H1 (cell line): ENCODE results near the gene TTLL5. TPM values are rescaled to one million over a fixed set of nuclear protein-coding genes. Genes with fewer than 3 reads are reported as not detected.

Experiments
- CREB1 ChIP-seq: IDR thresholded peaks from 2 replicates; pipeline ENCODE4 v1.6.1; 2012; ENCODE audit warnings: inconsistent platforms
- FOSL1 ChIP-seq: IDR thresholded peaks from 2 replicates; pipeline ENCODE4 v1.6.1; 2011; ENCODE audit warnings: mild to moderate bottlenecking, low read depth, low read length, moderate library complexity; ENCODE audit not compliant: insufficient read depth
- KDM1A ChIP-seq: fragments of 200-600, 300-600 bp; sonication (generic); IDR thresholded peaks from 2 replicates; pipeline ENCODE4 v1.7.1; 2016; ENCODE audit warnings: mild to moderate bottlenecking, low read length, borderline replicate concordance
- RAD21 ChIP-seq, 2 experiments: IDR thresholded peaks in 1 of 2; conservative IDR thresholded peaks in 1 of 2; 2 replicates each; pipeline ENCODE4 v1.6.1; 2011; ENCODE audit warnings: low read depth in 2 of 2, low read length in 2 of 2, improper control_type of control experiment in 1 of 2, inconsistent platforms in 1 of 2, mild to moderate bottlenecking in 1 of 2, moderate library complexity in 1 of 2
- RNF2 ChIP-seq: fragments of 200-900, 300-1000 bp; sonication (generic); IDR thresholded peaks from 2 replicates; pipeline ENCODE4 v1.7.1; 2016; ENCODE audit warnings: borderline replicate concordance, low read depth, mild to moderate bottlenecking, antibody characterized with exemption, low read length; ENCODE audit not compliant: poor library complexity, severe bottlenecking; ENCODE audit errors: missing control alignments
- polyA plus RNA-seq, 7 experiments: library from polyadenylated mRNA; depleted of rRNA in 3 of 7; stranded (reverse) in 5 of 7; unstranded in 2 of 7; fragments of >200 nt in 5 of 7; fragments of 200-250 nt in 2 of 7; gene quantifications; 1 replicate in 5 of 7; 2 replicates in 1 of 7; 4 replicates in 1 of 7; pipeline versions ENCODE4 v1.2.1 to v1.2.3, GENCODE V29; 2011 to 2013; ENCODE audit warnings: missing spikeins in 2 of 7, mixed read lengths in 2 of 7
- total RNA-seq: library from RNA; stranded (reverse); fragmentation: NEBNext Ultra II Directional; extraction: Animal tissue kit (Norgen Biotek cat#: 25700); gene quantifications from 2 replicates; pipeline ENCODE4 v1.2.1, GENCODE V29; 2021
- TF ChIP-seq, protein P1 (sequence below): IDR thresholded peaks from 2 replicates; pipeline ENCODE4 v1.6.1; 2012; ENCODE audit warnings: low read length, inconsistent platforms
- TF ChIP-seq, protein P2 (sequence below): fragments of 300-600 bp; sonication (generic); IDR thresholded peaks from 2 replicates; pipeline ENCODE4 v1.7.1; 2012; ENCODE audit warnings: low read length, moderate library complexity, mild to moderate bottlenecking, inconsistent platforms; ENCODE audit not compliant: insufficient replicate concordance

Gene TTLL5
- total and polyA plus RNA-seq, 2 of the 8 experiments (the other 6 are each of a cell fraction or from before 2014, with no cell fraction given), result 16.1 to 45.9 TPM

DNA sequence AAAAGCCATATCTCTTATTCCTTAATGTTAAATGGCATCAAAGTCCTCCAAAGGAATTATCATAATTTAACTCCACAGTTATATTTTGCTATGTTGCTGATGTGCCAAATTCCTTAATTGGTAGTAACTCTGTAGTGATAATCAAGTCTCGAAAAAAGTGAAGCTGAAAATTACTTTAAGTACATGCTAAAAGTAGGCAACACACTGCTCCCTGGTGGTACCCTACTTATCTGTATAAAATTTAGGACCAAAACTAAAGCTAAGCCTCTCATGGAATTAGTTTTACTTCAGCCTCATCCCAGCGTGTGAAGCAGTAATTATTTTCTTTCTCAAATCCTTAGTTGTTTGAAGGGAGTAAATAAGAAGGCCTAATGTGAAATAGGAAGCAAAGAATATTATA lies 132.8 kb downstream of the TTLL5 start (continued):
- TF ChIP-seq, protein P1, sequence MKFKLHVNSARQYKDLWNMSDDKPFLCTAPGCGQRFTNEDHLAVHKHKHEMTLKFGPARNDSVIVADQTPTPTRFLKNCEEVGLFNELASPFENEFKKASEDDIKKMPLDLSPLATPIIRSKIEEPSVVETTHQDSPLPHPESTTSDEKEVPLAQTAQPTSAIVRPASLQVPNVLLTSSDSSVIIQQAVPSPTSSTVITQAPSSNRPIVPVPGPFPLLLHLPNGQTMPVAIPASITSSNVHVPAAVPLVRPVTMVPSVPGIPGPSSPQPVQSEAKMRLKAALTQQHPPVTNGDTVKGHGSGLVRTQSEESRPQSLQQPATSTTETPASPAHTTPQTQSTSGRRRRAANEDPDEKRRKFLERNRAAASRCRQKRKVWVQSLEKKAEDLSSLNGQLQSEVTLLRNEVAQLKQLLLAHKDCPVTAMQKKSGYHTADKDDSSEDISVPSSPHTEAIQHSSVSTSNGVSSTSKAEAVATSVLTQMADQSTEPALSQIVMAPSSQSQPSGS, result no peak
- no peak for TF ChIP-seq CREB1
- TF ChIP-seq, protein P2, sequence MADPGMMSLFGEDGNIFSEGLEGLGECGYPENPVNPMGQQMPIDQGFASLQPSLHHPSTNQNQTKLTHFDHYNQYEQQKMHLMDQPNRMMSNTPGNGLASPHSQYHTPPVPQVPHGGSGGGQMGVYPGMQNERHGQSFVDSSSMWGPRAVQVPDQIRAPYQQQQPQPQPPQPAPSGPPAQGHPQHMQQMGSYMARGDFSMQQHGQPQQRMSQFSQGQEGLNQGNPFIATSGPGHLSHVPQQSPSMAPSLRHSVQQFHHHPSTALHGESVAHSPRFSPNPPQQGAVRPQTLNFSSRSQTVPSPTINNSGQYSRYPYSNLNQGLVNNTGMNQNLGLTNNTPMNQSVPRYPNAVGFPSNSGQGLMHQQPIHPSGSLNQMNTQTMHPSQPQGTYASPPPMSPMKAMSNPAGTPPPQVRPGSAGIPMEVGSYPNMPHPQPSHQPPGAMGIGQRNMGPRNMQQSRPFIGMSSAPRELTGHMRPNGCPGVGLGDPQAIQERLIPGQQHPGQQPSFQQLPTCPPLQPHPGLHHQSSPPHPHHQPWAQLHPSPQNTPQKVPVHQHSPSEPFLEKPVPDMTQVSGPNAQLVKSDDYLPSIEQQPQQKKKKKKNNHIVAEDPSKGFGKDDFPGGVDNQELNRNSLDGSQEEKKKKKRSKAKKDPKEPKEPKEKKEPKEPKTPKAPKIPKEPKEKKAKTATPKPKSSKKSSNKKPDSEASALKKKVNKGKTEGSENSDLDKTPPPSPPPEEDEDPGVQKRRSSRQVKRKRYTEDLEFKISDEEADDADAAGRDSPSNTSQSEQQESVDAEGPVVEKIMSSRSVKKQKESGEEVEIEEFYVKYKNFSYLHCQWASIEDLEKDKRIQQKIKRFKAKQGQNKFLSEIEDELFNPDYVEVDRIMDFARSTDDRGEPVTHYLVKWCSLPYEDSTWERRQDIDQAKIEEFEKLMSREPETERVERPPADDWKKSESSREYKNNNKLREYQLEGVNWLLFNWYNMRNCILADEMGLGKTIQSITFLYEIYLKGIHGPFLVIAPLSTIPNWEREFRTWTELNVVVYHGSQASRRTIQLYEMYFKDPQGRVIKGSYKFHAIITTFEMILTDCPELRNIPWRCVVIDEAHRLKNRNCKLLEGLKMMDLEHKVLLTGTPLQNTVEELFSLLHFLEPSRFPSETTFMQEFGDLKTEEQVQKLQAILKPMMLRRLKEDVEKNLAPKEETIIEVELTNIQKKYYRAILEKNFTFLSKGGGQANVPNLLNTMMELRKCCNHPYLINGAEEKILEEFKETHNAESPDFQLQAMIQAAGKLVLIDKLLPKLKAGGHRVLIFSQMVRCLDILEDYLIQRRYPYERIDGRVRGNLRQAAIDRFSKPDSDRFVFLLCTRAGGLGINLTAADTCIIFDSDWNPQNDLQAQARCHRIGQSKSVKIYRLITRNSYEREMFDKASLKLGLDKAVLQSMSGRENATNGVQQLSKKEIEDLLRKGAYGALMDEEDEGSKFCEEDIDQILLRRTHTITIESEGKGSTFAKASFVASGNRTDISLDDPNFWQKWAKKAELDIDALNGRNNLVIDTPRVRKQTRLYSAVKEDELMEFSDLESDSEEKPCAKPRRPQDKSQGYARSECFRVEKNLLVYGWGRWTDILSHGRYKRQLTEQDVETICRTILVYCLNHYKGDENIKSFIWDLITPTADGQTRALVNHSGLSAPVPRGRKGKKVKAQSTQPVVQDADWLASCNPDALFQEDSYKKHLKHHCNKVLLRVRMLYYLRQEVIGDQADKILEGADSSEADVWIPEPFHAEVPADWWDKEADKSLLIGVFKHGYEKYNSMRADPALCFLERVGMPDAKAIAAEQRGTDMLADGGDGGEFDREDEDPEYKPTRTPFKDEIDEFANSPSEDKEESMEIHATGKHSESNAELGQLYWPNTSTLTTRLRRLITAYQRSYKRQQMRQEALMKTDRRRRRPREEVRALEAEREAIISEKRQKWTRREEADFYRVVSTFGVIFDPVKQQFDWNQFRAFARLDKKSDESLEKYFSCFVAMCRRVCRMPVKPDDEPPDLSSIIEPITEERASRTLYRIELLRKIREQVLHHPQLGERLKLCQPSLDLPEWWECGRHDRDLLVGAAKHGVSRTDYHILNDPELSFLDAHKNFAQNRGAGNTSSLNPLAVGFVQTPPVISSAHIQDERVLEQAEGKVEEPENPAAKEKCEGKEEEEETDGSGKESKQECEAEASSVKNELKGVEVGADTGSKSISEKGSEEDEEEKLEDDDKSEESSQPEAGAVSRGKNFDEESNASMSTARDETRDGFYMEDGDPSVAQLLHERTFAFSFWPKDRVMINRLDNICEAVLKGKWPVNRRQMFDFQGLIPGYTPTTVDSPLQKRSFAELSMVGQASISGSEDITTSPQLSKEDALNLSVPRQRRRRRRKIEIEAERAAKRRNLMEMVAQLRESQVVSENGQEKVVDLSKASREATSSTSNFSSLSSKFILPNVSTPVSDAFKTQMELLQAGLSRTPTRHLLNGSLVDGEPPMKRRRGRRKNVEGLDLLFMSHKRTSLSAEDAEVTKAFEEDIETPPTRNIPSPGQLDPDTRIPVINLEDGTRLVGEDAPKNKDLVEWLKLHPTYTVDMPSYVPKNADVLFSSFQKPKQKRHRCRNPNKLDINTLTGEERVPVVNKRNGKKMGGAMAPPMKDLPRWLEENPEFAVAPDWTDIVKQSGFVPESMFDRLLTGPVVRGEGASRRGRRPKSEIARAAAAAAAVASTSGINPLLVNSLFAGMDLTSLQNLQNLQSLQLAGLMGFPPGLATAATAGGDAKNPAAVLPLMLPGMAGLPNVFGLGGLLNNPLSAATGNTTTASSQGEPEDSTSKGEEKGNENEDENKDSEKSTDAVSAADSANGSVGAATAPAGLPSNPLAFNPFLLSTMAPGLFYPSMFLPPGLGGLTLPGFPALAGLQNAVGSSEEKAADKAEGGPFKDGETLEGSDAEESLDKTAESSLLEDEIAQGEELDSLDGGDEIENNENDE, result no peak
- no peak for TF ChIP-seq RNF2
- no peak for TF ChIP-seq KDM1A
- no peak for TF ChIP-seq FOSL1
- TF ChIP-seq RAD21 (IDR thresholded peaks at IDR 0.05 in 1 of 2, conservative IDR thresholded peaks at IDR 0.05 in 1 of 2; ENCODE audit: low read depth in 2 of 2, low read length in 2 of 2), result no peak; a peak in 1 of 4 replicates
